Omental fat pad (tissue), 4 donors: ENCODE data around the gene STEAP3. TPM values are rescaled to one million over a fixed set of nuclear protein-coding genes. Genes with fewer than 3 reads are reported as not detected.

Experiments used
- ATAC-seq: fragments of 150-250 bp; one replicate; pipeline ENCODE4 v1.9.1; 2016; ENCODE audit warnings: mild to moderate bottlenecking, moderate library complexity; ENCODE audit not compliant: low FRiP score
- DNase-seq: peaks from one replicate; pipeline ENCODE4 v3.0.0-alpha.2; 2019; ENCODE audit warnings: low spot score
- CTCF ChIP-seq, 3 donors: fragments of 450-650 bp; IDR thresholded peaks; one replicate each; pipeline ENCODE4 v1.5.1; 2016 to 2017; ENCODE audit warnings: antibody characterized with exemption in 3 of 3, mild to moderate bottlenecking in 3 of 3, moderate library complexity in 2 of 3
- total RNA-seq, 4 donors: library from RNA; depleted of rRNA; stranded (reverse); fragments of >200 nt; gene quantifications; one replicate each; pipeline ENCODE4 v1.1.0, GENCODE V29; 2016

Gene STEAP3
- total RNA-seq, 4 donors from 2014 or later = 9.4 to 22.4 (median 16.3) TPM

GRCh38 chr2:119206201-119206600 lies 17.4 kb upstream of the STEAP3 start:
- TF ChIP-seq CTCF (IDR thresholded peaks at IDR 0.05) = no peak
- DNase-seq = no peak
- no peak for ATAC-seq

- TF ChIP-seq CTCF (IDR thresholded peaks at IDR 0.05) = no peak
- no peak for ATAC-seq
- DNase-seq = no peak
These were observed 16.2 kb upstream of the STEAP3 start for GRCh38 chr2:119207447-119207846.

GRCh38 chr2:119208791-119209203 lies 14.8 kb upstream of the STEAP3 start:
- no peak for ATAC-seq
- TF ChIP-seq CTCF (IDR thresholded peaks at IDR 0.05) = no peak
- no peak for DNase-seq

- no peak for TF ChIP-seq CTCF (IDR thresholded peaks at IDR 0.05)
- ATAC-seq (no peak), DNase-seq (no peak)
These were observed 11.4 kb upstream of the STEAP3 start for GRCh38 chr2:119212139-119212800.

- DNase-seq (no peak), ATAC-seq (no peak)
- TF ChIP-seq CTCF (IDR thresholded peaks at IDR 0.05) = no peak
These were observed 9.1 kb upstream of the STEAP3 start for GRCh38 chr2:119214453-119215037.

- ATAC-seq (no peak), DNase-seq (no peak)
- no peak for TF ChIP-seq CTCF (IDR thresholded peaks at IDR 0.05)
These were observed 6.6 kb upstream of the STEAP3 start for GRCh38 chr2:119216994-119217393.

GRCh38 chr2:119218478-119219064 lies 5.1 kb upstream of the STEAP3 start:
- DNase-seq = no peak
- TF ChIP-seq CTCF (IDR thresholded peaks at IDR 0.05) = no peak
- no peak for ATAC-seq
